ENCODE data around the gene GSKIP.
A peak's percentile ranks its signal among the peaks of the same experiment; 100 is the strongest.

The GSKIP gene

DNA sequence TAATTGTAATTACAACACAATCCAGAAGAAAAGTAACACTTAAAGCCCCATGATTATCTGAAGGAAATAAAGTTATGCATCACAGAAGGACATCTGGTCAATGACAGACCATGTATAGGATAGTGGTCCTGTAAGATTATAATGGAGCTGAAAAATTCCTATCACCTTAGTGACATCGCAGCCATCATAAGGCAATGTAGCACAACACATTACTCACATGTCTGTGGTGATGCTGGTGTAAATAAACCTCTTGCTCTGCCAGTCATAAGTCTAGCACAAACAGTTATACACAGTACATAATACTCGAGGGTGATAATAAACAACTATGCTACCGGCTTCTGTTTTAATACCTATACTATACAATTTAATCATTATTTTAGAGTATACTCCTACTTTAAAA, 11.3 kb upstream of the GSKIP start:
- Histone ChIP-seq H3K79me2 (ENCODE audit: control insufficient read depth, insufficient read depth, low read length, unreplicated experiment) (peaks cover 5% of the 10 kb centered on the region), H3K27ac (ENCODE audit: low read depth, low read length) (no peak overlapping the region)

DNA sequence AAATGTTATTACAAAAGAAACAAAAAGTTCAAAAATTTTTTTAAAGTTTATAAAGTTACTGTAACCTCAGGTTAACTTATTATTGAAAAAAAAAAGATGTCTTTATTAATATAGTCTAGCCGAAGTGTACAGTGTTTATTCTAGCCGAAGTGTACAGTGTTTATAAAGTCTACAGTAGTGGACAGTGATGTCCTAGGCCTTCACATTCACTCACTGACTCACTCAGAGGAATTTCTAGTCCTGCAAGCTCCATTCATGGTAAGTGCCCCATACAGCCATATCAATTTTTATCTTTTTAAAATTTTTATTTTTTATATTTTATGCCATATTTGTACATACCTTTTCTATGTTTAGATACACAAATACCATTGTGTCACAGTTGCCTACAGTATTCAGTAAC, 10.6 kb upstream of the GSKIP start:
- Histone ChIP-seq H3K4me3 (ENCODE audit: low read depth, low read length) (no peak overlapping the region), H2AFZ (ENCODE audit: low read length, unreplicated experiment) (no peak overlapping the region), H3K36me3 (ENCODE audit: insufficient read depth, low read length) (no peaks in the 10 kb centered on the region), H3K27ac (ENCODE audit: low read depth, low read length) (no peak overlapping the region), H3K27me3 (ENCODE audit: insufficient read depth, low read length) (no peaks in the 10 kb centered on the region), H3K4me1 (ENCODE audit: control insufficient read depth, insufficient read depth, low read length, unreplicated experiment) (no peaks in the 10 kb centered on the region), H3K79me2 (ENCODE audit: control insufficient read depth, insufficient read depth, low read length, unreplicated experiment) (peaks cover 5% of the 10 kb centered on the region)

More for the DNA sequence above, 11.3 kb upstream of the GSKIP start:
- H2AFZ ChIP-seq (ENCODE audit: low read length, unreplicated experiment), result no peak overlapping the region
- no peaks in the 10 kb centered on the region for H3K36me3 ChIP-seq (ENCODE audit: insufficient read depth, low read length)
- no peak overlapping the region for H3K4me3 ChIP-seq (ENCODE audit: low read depth, low read length)
- H3K27me3 ChIP-seq (ENCODE audit: insufficient read depth, low read length), result no peaks in the 10 kb centered on the region
- H3K4me1 ChIP-seq (ENCODE audit: control insufficient read depth, insufficient read depth, low read length, unreplicated experiment), result no peaks in the 10 kb centered on the region

DNA sequence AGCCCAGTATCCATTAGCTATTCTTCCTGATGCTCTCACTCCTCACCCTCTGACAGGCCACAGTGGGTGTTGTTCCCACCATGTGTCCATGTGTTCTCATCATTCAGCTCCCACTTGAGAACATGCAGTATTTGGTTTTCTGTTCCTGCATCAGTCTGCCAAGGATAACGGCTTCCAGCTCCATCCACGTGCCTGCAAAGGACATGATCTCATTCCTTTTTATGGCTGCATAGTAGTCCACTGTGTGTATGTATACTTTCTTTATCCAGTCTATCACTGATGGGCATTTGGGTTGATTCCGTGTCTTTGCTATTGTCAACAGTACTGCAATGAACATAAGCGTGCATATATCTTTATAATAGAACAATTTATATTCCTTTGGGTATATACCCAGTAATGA, 9.1 kb upstream of the GSKIP start:
- Histone ChIP-seq H2AFZ (ENCODE audit: low read length, unreplicated experiment) (no peak overlapping the region), H3K4me3 (ENCODE audit: low read depth, low read length) (no peak overlapping the region), H3K4me1 (ENCODE audit: control insufficient read depth, insufficient read depth, low read length, unreplicated experiment) (no peaks in the 10 kb centered on the region), H3K36me3 (ENCODE audit: insufficient read depth, low read length) (no peaks in the 10 kb centered on the region), H3K79me2 (ENCODE audit: control insufficient read depth, insufficient read depth, low read length, unreplicated experiment) (peaks cover 20% of the 10 kb centered on the region), H3K27me3 (ENCODE audit: insufficient read depth, low read length) (no peaks in the 10 kb centered on the region), H3K27ac (ENCODE audit: low read depth, low read length) (no peak overlapping the region)

DNA sequence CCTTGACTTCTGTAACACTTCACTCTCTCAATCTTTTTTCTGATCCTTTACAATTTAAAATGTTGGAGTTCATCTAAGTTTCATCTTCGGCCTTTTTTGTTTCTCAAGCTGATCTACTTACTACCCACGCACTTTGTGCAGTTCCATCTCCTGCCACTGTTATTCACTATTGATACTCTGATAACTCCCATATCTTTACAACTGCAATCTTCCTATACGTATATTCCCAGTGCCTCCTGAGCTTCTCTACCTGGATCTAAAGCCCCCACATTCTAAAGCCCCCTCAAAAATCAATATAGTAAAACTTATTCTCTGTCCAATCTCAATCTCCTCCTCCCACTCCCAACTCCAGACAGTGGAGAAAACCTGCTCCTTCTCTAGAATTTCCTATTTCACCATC, 6.1 kb upstream of the GSKIP start:
- no peaks in the 10 kb centered on the region for H3K27me3 ChIP-seq (ENCODE audit: insufficient read depth, low read length)
- H2AFZ ChIP-seq (ENCODE audit: low read length, unreplicated experiment), result no peak overlapping the region
- H3K36me3 ChIP-seq (ENCODE audit: insufficient read depth, low read length), result no peaks in the 10 kb centered on the region
- H3K27ac ChIP-seq (ENCODE audit: low read depth, low read length), result no peak overlapping the region
- H3K4me1 ChIP-seq (ENCODE audit: control insufficient read depth, insufficient read depth, low read length, unreplicated experiment), result peaks cover 28% of the 10 kb centered on the region
- H3K79me2 ChIP-seq (ENCODE audit: control insufficient read depth, insufficient read depth, low read length, unreplicated experiment), result peaks cover 48% of the 10 kb centered on the region
- no peak overlapping the region for H3K4me3 ChIP-seq (ENCODE audit: low read depth, low read length)

GRCh38 chr14:96359959-96360358, 3.4 kb upstream of the GSKIP start:
- Histone ChIP-seq H3K4me1 (ENCODE audit: control insufficient read depth, insufficient read depth, low read length, unreplicated experiment) (peaks cover 34% of the 10 kb centered on the region), H3K4me3 (ENCODE audit: low read depth, low read length) (no peak overlapping the region), H3K27me3 (ENCODE audit: insufficient read depth, low read length) (no peaks in the 10 kb centered on the region), H2AFZ (ENCODE audit: low read length, unreplicated experiment) (no peak overlapping the region), H3K79me2 (ENCODE audit: control insufficient read depth, insufficient read depth, low read length, unreplicated experiment) (peaks cover 70% of the 10 kb centered on the region), H3K36me3 (ENCODE audit: insufficient read depth, low read length) (no peaks in the 10 kb centered on the region), H3K27ac (ENCODE audit: low read depth, low read length) (no peak overlapping the region)

- Histone ChIP-seq H3K4me1 (ENCODE audit: control insufficient read depth, insufficient read depth, low read length, unreplicated experiment) (peaks cover 34% of the 10 kb centered on the region), H3K4me3 (ENCODE audit: low read depth, low read length) (peak overlapping the region; percentile 93), H3K36me3 (ENCODE audit: insufficient read depth, low read length) (no peaks in the 10 kb centered on the region), H3K27me3 (ENCODE audit: insufficient read depth, low read length) (no peaks in the 10 kb centered on the region), H3K79me2 (ENCODE audit: control insufficient read depth, insufficient read depth, low read length, unreplicated experiment) (peaks cover 81% of the 10 kb centered on the region), H3K27ac (ENCODE audit: low read depth, low read length) (peak overlapping the region; percentile 47; the same call in 1 of the 2 replicates), H2AFZ (ENCODE audit: low read length, unreplicated experiment) (peak overlapping the region; percentile 78)
These were observed 1.0 kb upstream of the GSKIP start for GRCh38 chr14:96362071-96362964.

DNA sequence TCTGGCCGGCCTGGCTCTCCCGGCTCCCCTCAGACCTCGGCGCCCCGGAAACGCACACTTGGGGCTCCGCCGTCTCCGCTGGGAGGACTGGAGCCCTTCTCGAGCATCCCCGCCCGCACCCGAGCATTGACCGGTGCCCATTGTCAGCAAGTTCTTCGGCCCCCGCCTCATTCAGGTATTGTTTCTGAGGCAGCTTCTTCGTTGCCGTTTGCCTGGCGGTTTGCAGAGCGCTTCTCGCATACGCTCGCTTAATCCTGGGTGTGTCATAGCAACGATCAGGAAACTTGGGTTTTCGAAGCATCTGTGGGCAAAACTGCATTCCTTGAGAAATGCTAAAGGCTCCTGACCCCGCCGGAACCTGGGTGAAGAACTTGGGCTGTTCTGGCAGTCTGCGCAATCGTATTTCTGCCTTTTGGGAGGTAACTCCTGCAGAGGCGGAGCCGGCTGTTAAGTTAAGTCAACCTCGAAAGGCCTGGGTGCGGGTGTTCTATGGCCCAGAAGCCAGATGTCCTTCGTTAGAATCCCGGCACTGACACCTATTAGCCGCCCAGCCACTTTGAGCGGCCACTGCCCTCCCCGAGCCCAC, 518 bp downstream of the GSKIP start:
- Histone ChIP-seq H3K4me3 (ENCODE audit: low read depth, low read length) (peak overlapping the region; percentile 93), H3K27ac (ENCODE audit: low read depth, low read length) (no peak overlapping the region), H2AFZ (ENCODE audit: low read length, unreplicated experiment) (peak overlapping the region; percentile 96), H3K4me1 (ENCODE audit: control insufficient read depth, insufficient read depth, low read length, unreplicated experiment) (peaks cover 34% of the 10 kb centered on the region), H3K79me2 (ENCODE audit: control insufficient read depth, insufficient read depth, low read length, unreplicated experiment) (peaks cover 75% of the 10 kb centered on the region), H3K27me3 (ENCODE audit: insufficient read depth, low read length) (no peaks in the 10 kb centered on the region), H3K36me3 (ENCODE audit: insufficient read depth, low read length) (no peaks in the 10 kb centered on the region; the same call in 1 of the 2 replicates)

GRCh38 chr14:96364962-96365361, 1.6 kb downstream of the GSKIP start:
- Histone ChIP-seq H3K79me2 (ENCODE audit: control insufficient read depth, insufficient read depth, low read length, unreplicated experiment) (peaks cover 67% of the 10 kb centered on the region), H3K36me3 (ENCODE audit: insufficient read depth, low read length) (no peaks in the 10 kb centered on the region; the same call in 1 of the 2 replicates), H3K4me3 (ENCODE audit: low read depth, low read length) (peak overlapping the region; percentile 93), H3K27me3 (ENCODE audit: insufficient read depth, low read length) (no peaks in the 10 kb centered on the region), H3K27ac (ENCODE audit: low read depth, low read length) (no peak overlapping the region), H3K4me1 (ENCODE audit: control insufficient read depth, insufficient read depth, low read length, unreplicated experiment) (peaks cover 29% of the 10 kb centered on the region), H2AFZ (ENCODE audit: low read length, unreplicated experiment) (no peak overlapping the region)

DNA sequence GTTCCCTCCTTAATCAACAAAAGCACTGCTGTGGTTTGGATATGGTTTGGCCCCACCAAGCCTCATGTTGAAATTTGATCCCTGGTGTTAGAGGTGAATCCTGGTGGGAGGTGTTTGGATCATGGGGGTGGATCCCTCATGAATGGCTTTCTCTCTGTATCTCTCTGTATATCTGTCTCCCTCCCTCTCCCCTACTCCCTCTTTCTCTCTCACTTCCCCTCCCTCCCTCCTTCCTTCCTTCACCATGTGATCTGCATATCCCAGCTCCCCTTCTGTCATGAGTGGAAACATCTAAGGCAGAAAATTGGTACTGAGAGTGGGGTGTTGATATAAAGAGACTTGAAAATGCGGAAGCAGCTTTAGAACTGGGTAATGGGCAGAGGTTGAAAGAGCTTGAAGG, 5.2 kb downstream of the GSKIP start:
- peaks cover 39% of the 10 kb centered on the region for H3K79me2 ChIP-seq (ENCODE audit: control insufficient read depth, insufficient read depth, low read length, unreplicated experiment)
- H2AFZ ChIP-seq (ENCODE audit: low read length, unreplicated experiment), result no peak overlapping the region
- H3K36me3 ChIP-seq (ENCODE audit: insufficient read depth, low read length), result no peaks in the 10 kb centered on the region; the same call in 1 of the 2 replicates
- H3K4me3 ChIP-seq (ENCODE audit: low read depth, low read length), result no peak overlapping the region
- H3K27me3 ChIP-seq (ENCODE audit: insufficient read depth, low read length), result no peaks in the 10 kb centered on the region
- H3K4me1 ChIP-seq (ENCODE audit: control insufficient read depth, insufficient read depth, low read length, unreplicated experiment), result peaks cover 6% of the 10 kb centered on the region
- no peak overlapping the region for H3K27ac ChIP-seq (ENCODE audit: low read depth, low read length)

DNA sequence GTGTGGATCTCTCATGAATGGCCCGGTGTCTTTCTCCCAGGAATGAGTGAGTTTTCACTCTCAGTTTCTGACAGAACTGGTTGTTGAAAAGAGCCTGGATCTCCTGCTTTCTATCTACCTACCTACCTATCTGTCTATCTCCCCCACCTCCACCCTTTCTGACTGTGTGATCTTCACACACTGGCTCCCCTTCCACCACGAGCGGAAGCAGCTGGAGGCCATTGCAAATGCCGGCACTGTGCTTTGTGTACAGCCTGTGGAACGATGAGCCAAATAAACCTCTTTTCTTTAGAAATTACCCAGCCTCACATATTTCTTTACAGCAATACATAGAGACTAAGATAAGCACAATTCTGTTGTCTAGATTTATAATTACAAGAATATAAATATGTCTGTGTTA, 7.2 kb downstream of the GSKIP start:
- no peaks in the 10 kb centered on the region for H3K27me3 ChIP-seq (ENCODE audit: insufficient read depth, low read length)
- H3K4me3 ChIP-seq (ENCODE audit: low read depth, low read length), result no peak overlapping the region
- no peak overlapping the region for H3K27ac ChIP-seq (ENCODE audit: low read depth, low read length)
- no peaks in the 10 kb centered on the region; the same call in 1 of the 2 replicates for H3K36me3 ChIP-seq (ENCODE audit: insufficient read depth, low read length)
- no peaks in the 10 kb centered on the region for H3K4me1 ChIP-seq (ENCODE audit: control insufficient read depth, insufficient read depth, low read length, unreplicated experiment)
- no peak overlapping the region for H2AFZ ChIP-seq (ENCODE audit: low read length, unreplicated experiment)
- peaks cover 23% of the 10 kb centered on the region for H3K79me2 ChIP-seq (ENCODE audit: control insufficient read depth, insufficient read depth, low read length, unreplicated experiment)

GRCh38 chr14:96373538-96373937, 10.2 kb downstream of the GSKIP start:
- Histone ChIP-seq H2AFZ (ENCODE audit: low read length, unreplicated experiment) (no peak overlapping the region), H3K27ac (ENCODE audit: low read depth, low read length) (no peak overlapping the region)

More at GRCh38 chr14:96373538-96373937, 10.2 kb downstream of the GSKIP start:
- H3K4me3 ChIP-seq (ENCODE audit: low read depth, low read length), result no peak overlapping the region
- no peaks in the 10 kb centered on the region; the same call in 1 of the 2 replicates for H3K36me3 ChIP-seq (ENCODE audit: insufficient read depth, low read length)
- no peaks in the 10 kb centered on the region for H3K4me1 ChIP-seq (ENCODE audit: control insufficient read depth, insufficient read depth, low read length, unreplicated experiment)
- no peaks in the 10 kb centered on the region for H3K27me3 ChIP-seq (ENCODE audit: insufficient read depth, low read length)
- H3K79me2 ChIP-seq (ENCODE audit: control insufficient read depth, insufficient read depth, low read length, unreplicated experiment), result peaks cover 8% of the 10 kb centered on the region
